Gastroesophageal sphincter (tissue), 3 donors: ENCODE measurements around the gene APOL4.

Experiments
- CTCF ChIP-seq, 4 experiments: fragments of 200-600 bp in 2 of 4; fragments of 450-650 bp in 2 of 4; sonication (generic) in 1 of 4; IDR thresholded peaks; one replicate each; pipeline ENCODE4 v1.5.1; 2017 to 2019; ENCODE audit warnings: antibody characterized with exemption in 4 of 4, mild to moderate bottlenecking in 2 of 4, moderate library complexity in 2 of 4
- POLR2A ChIP-seq, 2 donors: fragments of 450-650 bp; IDR thresholded peaks; one replicate each; pipeline ENCODE4 v1.6.1; 2017; ENCODE audit warnings: antibody characterized with exemption in 2 of 2, mild to moderate bottlenecking in 2 of 2, moderate library complexity in 1 of 2

DNA sequence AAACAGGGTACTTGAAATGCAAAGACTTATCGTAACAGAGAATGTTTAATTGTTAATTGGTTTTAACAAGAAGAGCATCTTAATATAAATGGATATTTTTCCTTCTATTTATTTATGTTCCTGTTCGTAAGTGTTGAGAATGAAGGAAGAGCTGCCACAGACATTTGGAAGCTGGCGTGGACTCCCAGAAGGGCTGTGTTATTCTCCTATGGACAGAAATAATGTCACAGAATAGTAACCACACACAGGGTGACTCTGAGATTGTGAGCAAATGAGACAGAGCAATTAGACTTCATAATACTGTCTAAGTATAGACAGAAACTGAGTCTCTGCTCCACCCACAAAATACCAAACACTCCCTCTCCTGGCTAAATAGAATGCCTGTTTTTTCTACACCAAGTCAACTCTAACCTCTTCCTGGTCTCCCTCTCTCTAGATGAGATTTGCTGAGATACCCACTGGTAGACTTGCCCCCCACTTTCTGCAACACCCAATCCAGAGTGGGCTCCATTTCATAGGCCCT, 47.1 kb downstream of the APOL4 start:
- TF ChIP-seq CTCF (IDR thresholded peaks at IDR 0.05) (no peak), POLR2A (IDR thresholded peaks at IDR 0.05) (no peak)
